WTC11 (cell line): Measurements from ENCODE around the gene NRDC.

Experiments used
- CDX4 ChIP-seq: fragments of 250-450 bp; sonication (Bioruptor Pico); IDR thresholded peaks from 2 replicates; pipeline ENCODE4 v1.9.0; 2021; ENCODE audit warnings: moderate library complexity, mild to moderate bottlenecking, inconsistent platforms, borderline replicate concordance
- GABPB1 ChIP-seq: sonication (generic); formaldehyde crosslinking; IDR thresholded peaks from 2 replicates; pipeline ENCODE4 v1.8.1; 2023; ENCODE audit warnings: mild to moderate bottlenecking, missing genetic modification reagents

- TF ChIP-seq GABPB1 (CRISPR knock-in tag) = no peak
- no peak for TF ChIP-seq CDX4
Observed at GRCh38 chr1:51780927-51781326, 97.6 kb downstream of the NRDC start.
